Skeletal muscle satellite cell (primary cell): ENCODE measurements around the gene PDCD10. TPM values are rescaled to one million over a fixed set of nuclear protein-coding genes. Genes with fewer than 3 reads are reported as not detected.

Experiments
- small RNA-seq: library from RNA; depleted of rRNA; stranded (forward); fragments of <200 nt; gene quantifications from one replicate; pipeline ENCODE3, GENCODE V24; 2012

Gene PDCD10

Small RNA genes lying within 50 kb of the gene (small RNA-seq; reads per million reads assigned to genes)
- gene HMGN1P8 = not detected
